ENCODE measurements around the gene IL17B. TPM values are rescaled to one million over a fixed set of nuclear protein-coding genes. Genes with fewer than 3 reads are reported as not detected.
A peak's percentile ranks its signal among the peaks of the same experiment; 100 is the strongest.

The IL17B gene
- total and polyA plus RNA-seq, 2 of the 13 experiments (the other 11 are each of a cell fraction or from before 2014, with no cell fraction given): 0.29 to 2.6 TPM

- no peak for FAIRE-seq
- H3K4me3 ChIP-seq (replicated peaks in 1 of 3; ENCODE audit: insufficient read depth in 1 of 3, low read depth in 2 of 3, low read length in 3 of 3): peak overlapping the region; percentile 53 to 69 (median 54); a peak in 4 of 6 replicates
- no peak overlapping the region for H3K27ac ChIP-seq (ENCODE audit: extremely low read length, insufficient read depth, low read length)
- intact Hi-C loops (cut with micrococcal nuclease; ENCODE audit: unreplicated experiment): no loop called here
- no peaks in the 10 kb centered on the region for H3K79me2 ChIP-seq (ENCODE audit: insufficient read depth, low read length)
- no peak for DNase-seq (ENCODE audit: low spot score)
- in situ Hi-C loops (cut with HindIII; ENCODE audit: extremely low pct_ligation_motif_present, low pct_unique_long_range_greater_than_20kb): no loop called here
- no peak overlapping the region for H2AFZ ChIP-seq (ENCODE audit: low read length)
- ATAC-seq: no peak
- ChIA-PET CTCF (ENCODE audit: low intra/inter-chr PET ratio, low total read pairs) (no interaction called here), POLR2A (interaction anchor here (1.0 to 1.6 kb wide), 2 partner anchors 80 to 127 kb away, joined by 3 to 6 read pairs; partner anchors contain the start of gene CSNK1A1)
- no peaks in the 10 kb centered on the region for H3K27me3 ChIP-seq (ENCODE audit: control insufficient read depth in 1 of 2, insufficient read depth in 2 of 2, low read length in 2 of 2)
- H4K20me1 ChIP-seq (ENCODE audit: insufficient read depth, low read length): no peaks in the 10 kb centered on the region
- peaks cover 76% of the 10 kb centered on the region for H3K4me1 ChIP-seq (ENCODE audit: insufficient read depth, low read length)
- peak overlapping the region; percentile 89 for H3K4me2 ChIP-seq (ENCODE audit: low read depth, low read length)
- whole genome bisulfite sequencing (ENCODE audit: low lambda C conversion rate): 53% methylated on average over 10 of the region's 10 CpGs
- TF ChIP-seq PHF8 (CRISPR knock-in tag; IDR thresholded peaks at IDR 0.05): peak; percentile 15; the same call in 1 of the 2 replicates
- no peak for TF ChIP-seq HNF1A (IDR thresholded peaks at IDR 0.05; ENCODE audit: low read depth)
- TF ChIP-seq HNF1A (CRISPR knock-in tag; IDR thresholded peaks at IDR 0.05; ENCODE audit: borderline replicate concordance): no peak
- peak; percentile 83 for TF ChIP-seq ZFP36 (IDR thresholded peaks at IDR 0.05; ENCODE audit: borderline replicate concordance, low read depth, low read length, partially characterized antibody)
- TF ChIP-seq ZNF10 (CRISPR knock-in tag; IDR thresholded peaks at IDR 0.05; ENCODE audit: borderline replicate concordance, low read depth): no peak
- TF ChIP-seq JUN (CRISPR knock-in tag; IDR thresholded peaks at IDR 0.05): no peak
- H3K9me3 ChIP-seq (ENCODE audit: low read length): no peaks in the 10 kb centered on the region
- no peaks in the 10 kb centered on the region for H3K36me3 ChIP-seq (replicated peaks in 1 of 2; ENCODE audit: control insufficient read depth in 1 of 2, insufficient read depth in 2 of 2, low read length in 2 of 2)
- H3K9ac ChIP-seq (ENCODE audit: insufficient read depth, low read depth, low read length): peak overlapping the region; percentile 69; the same call in 1 of the 2 replicates
- no TSS peak for BruUV-seq (replicated peaks)
Measured at GRCh38 chr5:149424371-149425315, 45.6 kb upstream of the IL17B start.
